GM19467 (cell line): Measurements from ENCODE around the gene CDC42EP5.

Experiments used
- ATAC-seq: cut with Tn5 transposase; IDR thresholded peaks from one replicate; pipeline ENCODE4 v1.9.1; 2021; ENCODE audit warnings: mild to moderate bottlenecking, moderate library complexity; ENCODE audit not compliant: unreplicated experiment

Gene CDC42EP5

DNA sequence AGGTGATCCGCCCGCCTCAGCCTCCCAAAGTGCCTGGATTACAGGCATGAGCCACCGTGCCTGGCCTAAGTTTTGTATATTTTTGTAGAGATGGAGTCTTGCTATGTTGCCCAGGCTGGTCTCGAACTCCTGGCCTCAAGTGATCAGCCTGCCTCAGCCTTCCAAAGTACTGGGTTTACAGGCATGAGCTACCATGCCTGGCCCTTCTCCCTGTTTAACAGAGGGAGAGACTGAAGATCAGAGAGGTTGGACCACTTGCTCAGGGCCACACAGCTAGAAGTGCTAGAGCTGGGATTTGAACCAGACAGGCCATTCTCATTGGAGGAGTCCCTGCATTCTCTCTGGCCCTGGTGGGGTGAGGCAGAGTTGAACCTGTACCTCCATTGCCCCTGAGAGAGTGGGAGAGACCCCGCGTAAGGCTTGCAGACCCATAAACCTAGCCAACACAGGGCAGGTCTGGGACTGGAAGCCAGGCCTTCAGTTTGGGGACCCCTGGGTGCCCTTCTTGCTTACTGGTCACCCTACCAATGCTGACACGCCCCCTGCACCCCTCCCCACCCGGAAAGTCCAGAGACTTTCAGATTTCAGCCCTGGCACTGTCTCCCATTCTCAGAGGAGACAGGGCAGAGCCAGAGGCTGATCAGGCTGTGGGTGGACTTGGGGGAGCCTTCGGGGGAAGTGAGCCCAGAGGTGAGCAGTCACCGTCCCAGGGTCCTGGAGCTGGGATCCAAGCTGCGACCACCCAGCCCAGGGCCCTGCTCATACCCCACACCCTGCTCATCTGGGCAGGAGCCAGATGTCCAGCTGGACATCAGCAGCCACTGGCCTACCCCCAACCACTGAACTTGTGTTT, 44.5 kb downstream of the CDC42EP5 start:
- ATAC-seq, result no peak

DNA sequence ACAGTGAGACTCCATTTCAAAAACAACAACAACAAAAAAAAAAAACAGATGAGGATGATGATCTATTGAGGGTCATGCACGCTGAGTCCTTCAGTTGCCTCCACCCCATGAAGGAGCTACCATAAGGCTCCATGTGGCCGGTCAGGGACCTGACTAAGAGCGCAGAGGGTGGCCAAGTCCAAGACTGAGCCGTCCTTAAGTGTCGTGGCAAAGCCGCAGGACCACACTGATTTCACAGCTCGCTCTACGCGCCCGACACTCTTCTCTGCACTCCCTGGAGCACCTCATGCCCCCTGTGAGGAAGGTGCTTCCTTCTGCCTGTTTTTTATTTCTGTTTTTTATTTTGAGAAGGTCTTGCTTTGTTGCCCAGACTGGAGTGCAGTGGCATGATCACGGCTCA, 45.5 kb downstream of the CDC42EP5 start:
- ATAC-seq, result no peak

DNA sequence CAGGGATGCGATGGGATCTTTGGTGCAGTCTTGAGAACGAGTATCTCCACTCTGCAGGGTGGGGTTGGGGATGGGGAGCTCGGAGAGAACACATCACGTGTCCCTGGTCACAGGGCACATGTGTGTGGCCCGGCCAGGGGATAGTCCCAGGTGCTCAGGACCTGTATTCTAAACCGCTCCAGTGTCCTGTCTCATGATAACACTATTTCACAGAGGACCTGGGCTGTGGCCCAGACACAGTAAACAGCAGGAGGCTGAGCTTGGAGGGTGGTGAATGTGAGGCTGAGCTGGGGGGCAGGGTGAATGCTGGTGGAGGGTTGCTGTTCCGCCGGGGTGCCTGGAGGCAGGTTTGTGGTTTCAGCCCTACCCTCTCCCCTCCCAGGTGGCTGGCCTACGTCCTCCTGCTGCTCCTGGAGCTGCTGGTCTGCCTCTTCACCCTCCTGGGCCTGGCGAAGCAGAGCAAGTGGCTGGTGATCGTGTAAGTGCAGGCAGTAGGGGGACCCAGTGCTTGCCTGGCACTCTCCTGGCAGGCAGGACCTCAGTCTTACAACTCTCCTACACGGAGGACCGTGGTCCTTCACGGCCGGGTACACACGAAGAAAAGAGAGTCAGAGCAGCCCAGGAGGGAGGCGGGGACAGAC, 46.7 kb downstream of the CDC42EP5 start:
- no peak for ATAC-seq

DNA sequence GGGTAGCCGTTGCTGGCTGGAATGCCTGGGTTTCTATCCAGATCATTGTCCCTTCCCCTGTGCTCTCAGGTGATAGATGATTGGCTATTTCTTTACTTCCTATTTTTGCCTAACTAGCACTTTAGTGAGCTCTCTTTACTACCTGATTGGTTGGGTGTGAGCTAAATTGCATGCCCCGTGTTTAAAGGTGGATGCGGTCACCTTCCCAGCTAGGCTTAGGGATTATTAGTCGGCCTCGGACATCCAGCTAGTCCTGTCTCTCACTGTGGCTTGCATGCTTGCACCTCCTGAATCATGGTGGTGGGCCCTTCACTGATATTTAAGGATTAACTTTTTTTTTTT, 47.7 kb downstream of the CDC42EP5 start:
- ATAC-seq, result no peak

DNA sequence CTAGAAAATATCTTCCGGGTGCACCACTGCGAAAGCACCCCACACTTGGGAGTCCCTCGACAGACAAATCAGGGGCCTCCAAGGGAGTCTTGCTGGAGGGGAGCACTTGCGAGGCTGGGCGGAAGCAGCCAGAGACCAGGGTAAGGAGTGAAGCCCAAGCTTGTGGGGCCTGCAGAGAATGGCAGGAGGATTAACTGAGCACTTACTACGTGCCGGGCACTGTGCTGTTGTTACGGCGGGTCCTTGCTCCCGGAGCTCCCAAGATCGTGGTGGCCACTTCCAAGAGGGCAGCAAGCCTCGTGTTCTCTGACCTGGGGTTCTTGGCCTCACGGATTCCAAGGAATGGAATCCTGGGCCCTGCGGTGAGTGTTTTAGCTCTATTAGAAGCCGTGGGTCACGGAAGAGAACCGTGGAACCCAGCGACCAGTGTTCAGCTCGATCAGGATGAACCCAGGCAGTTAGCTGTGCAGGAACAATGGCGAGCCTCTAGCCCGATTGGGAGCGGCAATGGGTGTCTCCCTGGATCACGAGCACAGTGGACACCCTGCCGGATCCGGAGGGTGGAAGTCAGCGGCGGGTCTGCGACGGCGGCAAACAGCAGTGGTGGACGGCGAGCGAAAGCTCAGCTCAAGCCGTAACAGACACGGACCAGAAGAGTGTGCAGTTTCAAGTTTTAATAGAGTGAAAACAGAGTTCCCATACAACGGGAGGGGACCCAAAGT, 48.3 kb downstream of the CDC42EP5 start:
- ATAC-seq, result no peak

DNA sequence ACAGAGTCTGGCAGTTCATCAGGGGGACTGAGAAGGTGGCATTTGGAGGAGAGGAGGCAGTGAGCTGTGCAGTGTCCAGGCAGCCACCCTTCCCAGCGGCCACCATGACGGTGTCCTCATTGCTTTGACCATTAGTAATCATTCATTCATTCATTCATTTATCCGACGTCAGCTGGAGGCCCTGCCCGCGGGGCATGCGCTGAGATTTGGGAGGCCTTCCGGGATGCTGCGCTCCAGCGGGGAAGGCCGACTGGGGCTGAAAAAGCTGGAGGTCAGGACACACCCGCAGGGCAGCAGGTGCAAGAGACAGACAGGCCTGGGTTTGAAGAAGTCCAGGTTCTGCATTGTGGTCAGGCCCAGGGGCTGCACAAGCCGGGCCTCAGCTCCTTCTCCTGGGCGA, 48.9 kb downstream of the CDC42EP5 start:
- no peak for ATAC-seq

DNA sequence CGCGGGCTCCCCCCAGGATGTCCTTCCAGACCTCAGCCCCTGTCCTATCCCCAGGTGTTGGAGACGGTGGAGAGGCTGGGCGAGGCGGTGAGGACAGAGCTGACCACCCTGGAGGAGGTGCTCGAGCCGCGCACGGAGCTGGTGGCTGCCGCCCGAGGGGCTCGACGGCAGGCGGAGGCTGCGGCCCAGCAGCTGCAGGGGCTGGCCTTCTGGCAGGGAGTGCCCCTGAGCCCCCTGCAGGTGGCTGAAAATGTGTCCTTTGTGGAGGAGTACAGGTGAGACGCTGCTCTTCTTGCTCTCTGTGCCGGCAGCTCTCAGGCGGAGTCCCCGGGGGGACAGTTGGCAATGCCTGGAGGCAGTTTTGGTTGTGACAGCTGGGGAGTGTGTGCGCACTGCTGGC, 51.0 kb downstream of the CDC42EP5 start:
- no peak for ATAC-seq

DNA sequence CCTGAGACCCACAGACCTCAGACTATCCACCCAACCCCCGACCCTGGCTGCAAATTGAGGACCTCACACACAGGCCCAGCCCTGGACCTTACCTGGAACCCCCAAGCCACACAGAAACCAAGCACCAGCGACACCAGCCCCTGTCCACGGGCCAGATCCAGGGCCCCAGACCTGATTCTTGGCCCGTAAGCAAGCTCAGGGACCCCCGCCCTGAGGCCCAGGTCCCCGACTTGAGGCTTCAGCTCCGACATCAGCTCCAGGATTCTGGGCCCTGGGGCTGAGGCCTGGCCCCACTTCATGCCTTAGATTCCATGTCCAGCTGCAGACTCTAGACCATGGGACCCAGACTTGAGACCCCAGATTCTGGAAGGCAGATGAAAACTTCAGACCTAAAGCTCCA, 51.6 kb downstream of the CDC42EP5 start:
- ATAC-seq, result no peak

DNA sequence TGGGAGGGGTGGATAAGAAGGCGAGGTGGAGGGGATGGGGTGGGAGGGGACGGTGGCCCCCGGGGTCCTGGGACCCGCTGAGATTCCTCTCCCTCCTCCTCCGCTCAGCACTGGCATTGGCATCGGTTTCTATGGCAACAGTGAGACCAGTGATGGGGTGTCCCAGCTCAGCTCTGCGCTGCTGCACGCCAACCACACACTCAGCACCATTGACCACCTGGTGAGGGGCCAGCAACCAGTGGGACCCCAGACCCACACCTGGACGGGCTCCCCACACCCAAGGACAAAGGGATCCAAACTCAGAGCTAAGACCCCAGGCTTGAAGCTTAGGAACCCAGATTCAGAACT, 52.0 kb downstream of the CDC42EP5 start:
- ATAC-seq, result no peak

DNA sequence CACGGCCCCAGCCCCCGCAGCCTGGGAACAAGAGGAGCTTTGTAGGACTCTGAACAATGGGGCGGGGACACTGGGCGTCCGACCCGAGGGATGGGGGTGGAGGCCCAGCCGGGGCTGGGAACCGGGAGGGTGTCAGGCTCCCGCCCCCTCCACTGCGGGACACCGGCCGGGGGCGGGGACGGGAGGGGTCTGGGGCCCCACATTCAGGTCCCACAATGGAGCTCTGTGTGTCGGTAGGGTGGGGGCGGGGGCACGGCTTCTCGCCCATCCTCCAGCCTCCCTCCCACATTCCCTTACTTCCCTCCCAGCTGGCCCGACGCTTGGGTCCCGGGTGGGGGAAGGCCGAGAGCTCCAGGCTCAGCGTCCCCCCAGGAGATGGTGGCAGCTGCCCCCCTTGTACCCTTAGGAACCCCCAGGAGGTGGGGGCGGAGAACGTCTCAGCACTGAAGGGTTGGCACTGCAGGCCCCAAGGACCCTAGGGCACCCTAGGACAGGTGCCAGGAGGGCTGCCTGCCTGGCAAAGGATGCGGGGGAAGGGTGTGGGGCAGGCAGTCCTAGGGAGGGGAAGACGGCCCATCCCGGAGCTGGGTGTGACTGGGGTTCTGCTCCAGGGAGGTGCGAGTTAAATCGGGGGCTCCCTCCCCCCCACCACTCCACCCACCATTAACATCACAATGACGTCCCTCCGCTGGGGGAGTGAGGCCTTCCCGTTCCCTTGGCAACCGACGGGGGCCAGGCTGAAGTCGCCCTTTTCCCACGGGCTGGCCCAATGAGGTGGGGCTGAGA, 52.5 kb downstream of the CDC42EP5 start:
- ATAC-seq, result no peak

DNA sequence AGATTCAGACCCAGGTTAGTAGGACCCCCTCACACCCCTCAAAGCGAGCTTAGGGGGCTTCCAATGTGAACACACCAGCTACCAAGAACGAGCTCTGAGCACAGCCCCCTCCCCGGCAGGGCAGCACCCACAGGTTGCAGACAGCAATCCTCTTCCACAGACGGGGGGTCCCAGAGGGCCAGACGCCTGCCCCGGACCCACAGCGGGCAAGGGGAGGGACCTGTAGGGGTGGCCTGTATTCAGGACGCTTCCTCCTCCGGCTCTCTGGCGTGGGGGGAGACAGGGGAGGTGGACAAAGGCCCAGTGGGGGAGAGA, 53.1 kb downstream of the CDC42EP5 start:
- no peak for ATAC-seq

DNA sequence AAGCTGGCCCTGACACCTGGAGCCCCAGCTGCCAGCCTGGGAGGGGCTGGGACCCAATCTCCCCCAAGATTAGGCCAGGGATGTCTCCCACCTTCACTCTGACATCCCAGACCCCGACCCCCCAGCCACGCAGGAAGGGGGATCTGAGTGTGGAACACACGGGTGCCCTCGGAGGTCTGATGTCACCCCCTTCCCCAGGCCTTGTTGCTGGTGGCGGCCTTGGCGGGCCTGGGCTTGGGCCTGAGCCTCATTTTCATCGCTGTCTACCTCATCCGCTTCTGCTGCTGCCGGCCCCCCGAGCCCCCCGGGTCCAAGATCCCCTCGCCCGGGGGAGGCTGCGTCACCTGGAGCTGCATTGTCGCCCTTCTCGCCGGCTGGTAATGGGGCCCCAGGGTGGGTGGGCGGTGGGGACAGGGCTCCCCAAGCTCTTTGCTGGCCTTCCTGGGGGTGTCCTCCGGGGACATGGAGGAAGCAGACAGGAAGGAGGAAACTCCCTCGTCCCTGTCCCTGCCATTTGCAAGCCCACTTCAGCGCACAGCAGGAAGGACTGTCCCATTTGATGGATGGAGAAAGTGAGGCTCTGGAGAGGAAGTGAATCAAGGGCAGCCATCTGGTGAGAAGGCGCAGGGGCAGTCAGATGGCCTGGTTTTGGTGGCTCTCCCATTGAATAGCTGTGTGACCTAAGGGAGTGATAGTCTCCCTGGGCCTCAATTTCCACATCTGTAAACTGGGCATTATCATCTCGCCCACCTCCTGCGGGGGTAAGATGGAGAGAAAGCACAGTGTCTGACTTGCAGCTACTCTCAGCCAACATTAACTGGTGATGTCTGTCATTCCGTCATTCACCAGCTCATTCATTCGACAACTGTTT, 53.9 kb downstream of the CDC42EP5 start:
- no peak for ATAC-seq

DNA sequence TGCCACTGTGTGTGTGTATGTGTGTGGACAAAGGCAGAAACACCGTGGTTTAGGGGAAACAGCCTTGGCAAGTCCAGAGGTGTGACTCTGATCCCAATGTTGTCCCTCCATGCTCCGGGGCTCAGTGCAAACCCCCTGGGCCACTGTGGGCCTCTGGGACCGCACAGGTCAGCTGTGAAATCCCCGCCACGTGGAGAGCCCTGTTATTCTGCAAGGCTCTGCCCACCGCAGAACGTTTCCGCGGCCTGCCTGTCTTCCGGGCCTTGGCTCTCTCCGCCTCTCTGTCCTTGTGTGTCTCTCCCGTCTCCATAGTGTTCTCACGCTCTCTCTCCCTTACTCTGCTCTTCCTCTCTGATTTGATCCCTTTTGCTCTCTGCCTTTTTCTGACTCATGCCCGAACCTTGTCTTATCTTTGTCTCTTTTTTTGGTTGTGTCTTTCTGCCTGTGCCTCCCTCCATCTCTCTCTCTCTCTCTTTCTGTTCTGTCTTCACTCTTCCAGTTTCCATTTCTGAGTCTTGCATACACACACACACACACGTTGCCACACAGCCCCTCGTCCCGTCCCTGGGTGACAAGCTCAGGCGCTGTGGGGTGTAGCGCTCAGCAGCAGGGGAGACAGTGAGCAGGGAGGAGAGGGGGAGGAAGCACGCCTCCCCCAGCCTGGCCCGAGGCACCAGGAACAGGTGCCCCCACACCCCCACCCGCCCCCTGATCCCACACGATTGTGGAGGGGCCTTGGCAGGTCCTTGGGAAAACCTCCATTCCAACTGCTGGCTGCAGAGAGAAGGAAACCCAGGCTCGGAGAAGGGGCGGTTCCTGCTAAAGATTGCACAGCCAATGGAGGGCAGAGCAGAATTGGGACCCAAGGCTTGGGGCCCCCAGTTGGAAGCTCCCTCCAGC, 54.8 kb downstream of the CDC42EP5 start:
- no peak for ATAC-seq

DNA sequence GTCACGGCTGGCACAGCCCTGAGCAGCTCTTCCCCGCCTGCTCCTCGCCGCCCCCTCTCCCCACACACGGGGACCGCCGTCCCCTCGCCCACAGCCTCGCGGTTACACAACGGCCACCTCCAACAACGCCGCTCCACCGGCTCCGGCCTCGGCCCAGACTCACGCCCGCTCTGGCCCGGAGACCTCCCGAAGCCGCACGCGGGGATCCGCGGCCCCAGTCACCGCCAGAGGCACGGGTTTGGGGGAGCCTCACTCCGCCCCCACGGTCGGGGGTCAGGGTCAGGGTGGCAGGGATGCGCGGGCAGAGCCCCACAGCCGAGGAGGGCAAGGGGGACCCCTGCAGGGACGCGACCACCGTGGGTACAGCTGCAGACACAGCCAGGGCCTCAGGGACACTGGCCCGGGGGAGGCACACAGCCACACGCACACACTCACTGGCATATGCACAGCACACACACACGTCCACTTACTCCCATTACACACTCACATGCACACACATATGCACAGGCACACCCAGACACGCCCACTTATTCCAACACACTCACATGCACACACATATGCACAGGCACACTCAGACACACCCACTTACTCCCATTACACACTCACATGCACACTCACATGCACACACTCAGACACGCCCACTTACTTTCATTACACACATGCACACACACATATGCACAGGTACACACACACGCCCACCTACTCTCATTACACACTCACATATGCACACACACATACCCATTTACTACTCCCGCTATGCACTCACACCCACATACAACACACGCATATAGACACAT, 56.2 kb downstream of the CDC42EP5 start:
- no peak for ATAC-seq

DNA sequence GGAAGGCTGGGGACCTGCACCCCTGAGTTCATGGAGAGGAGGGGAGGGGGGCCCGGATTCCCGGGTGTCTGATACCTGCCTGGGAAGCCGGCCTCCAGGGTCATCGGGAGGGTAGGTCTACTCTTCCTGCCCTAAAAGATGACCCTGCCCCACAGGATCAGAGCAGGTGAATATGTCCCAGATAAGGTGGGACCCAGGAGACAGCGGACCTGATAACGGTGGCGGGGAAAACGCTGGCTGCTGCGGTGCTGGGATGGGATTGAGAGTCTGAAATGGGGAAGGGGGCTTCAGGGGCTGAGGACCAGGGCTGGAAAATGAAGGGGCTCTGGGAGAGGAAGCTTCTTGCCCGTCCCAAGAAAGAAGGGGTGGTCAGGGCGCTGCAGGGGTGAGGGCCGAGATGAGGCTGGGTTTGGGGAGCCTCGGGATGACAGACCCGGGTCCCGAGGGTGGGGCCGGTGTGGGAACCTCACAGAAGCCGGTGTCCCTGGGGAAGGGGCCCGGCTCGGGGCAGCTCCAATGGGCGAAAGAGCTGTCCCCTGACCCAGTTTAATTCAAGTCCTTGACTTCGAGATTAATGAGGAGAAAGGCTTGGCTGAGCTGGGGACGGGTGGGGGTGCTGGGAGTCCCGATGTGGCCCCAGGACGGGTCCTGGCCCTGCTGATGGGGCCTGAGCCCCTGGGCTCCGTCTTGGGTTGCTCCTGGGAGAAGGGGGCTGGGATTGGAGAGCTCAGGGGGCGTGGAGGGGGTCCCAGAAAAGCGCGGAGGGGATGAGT, 57.0 kb downstream of the CDC42EP5 start:
- no peak for ATAC-seq

DNA sequence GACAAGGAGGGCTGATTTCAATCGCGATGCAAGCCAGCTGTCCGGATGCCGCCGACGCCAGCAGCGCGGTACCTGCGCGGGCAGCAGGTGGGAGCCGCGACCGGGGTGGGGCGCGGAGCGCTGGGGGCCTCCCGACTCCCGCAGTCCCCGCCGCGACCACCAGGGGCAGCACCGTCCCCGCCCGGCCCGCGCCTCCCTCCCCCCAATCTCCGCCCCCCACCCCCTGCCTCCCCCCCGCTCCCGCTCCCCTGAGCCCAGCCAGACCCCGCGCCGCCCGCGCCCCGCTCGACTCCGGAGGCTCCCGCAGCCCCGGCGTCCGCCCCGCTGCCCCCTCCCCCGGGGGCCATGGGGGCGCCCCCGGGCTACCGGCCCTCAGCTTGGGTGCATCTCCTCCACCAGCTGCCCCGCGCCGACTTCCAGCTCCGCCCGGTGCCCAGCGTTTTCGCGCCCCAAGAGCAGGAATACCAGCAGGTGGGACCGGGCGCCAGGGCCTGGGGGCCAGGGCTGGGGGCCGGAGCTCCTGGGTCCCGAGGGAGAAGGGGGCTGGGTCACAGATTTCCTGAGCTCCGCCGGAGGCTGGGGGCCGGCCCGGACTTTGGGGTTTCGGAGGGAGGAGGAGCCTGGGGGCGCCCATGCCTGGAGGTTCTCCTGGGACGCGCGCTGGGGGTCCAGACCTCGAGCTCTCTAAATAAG, 57.7 kb downstream of the CDC42EP5 start, which contains the start of gene TTYH1:
TTYH1 (plus strand) TSS at position 257 of the 693 bp plus-strand sequence; CDS start at position 346, 89 bp downstream.
- ATAC-seq, result no peak
